HEK293 (cell line): ENCODE measurements around the gene RNASE4.
A peak's percentile ranks its signal among the peaks of the same experiment; 100 is the strongest.

Source experiments
- BCL11B ChIP-seq: fragments of 450-650 bp; formaldehyde crosslinking; IDR thresholded peaks from 2 replicates; pipeline ENCODE4 v1.5.1; 2016; ENCODE audit warnings: low read depth, missing biosample characterization, missing genetic modification characterization
- FEZF1 ChIP-seq: fragments of 450-650 bp; formaldehyde crosslinking; IDR thresholded peaks from 2 replicates; pipeline ENCODE4 v1.5.1; 2016; ENCODE audit warnings: missing biosample characterization, missing genetic modification characterization
- HOXA7 ChIP-seq: sonication (generic); formaldehyde crosslinking; IDR thresholded peaks from 2 replicates; pipeline ENCODE4 v1.8.1; 2022; ENCODE audit warnings: missing genetic modification reagents, borderline replicate concordance
- IKZF3 ChIP-seq: fragments of 450-650 bp; IDR thresholded peaks from 2 replicates; pipeline ENCODE4 v1.5.0; 2018; ENCODE audit warnings: missing biosample characterization, mild to moderate bottlenecking, missing genetic modification characterization, moderate library complexity
- OVOL3 ChIP-seq: fragments of 450-650 bp; formaldehyde crosslinking; IDR thresholded peaks from 2 replicates; pipeline ENCODE4 v1.5.1; 2016; ENCODE audit warnings: missing biosample characterization, missing genetic modification characterization
- SALL2 ChIP-seq: fragments of 450-650 bp; formaldehyde crosslinking; IDR thresholded peaks from 2 replicates; pipeline ENCODE4 v1.5.0; 2017; ENCODE audit warnings: missing biosample characterization, mild to moderate bottlenecking, missing genetic modification characterization, borderline replicate concordance
- WT1 ChIP-seq: fragments of 450-650 bp; formaldehyde crosslinking; IDR thresholded peaks from 2 replicates; pipeline ENCODE4 v1.5.1; 2016; ENCODE audit warnings: missing biosample characterization, missing genetic modification characterization
- ZNF114 ChIP-seq: fragments of 450-650 bp; formaldehyde crosslinking; IDR thresholded peaks from 2 replicates; pipeline ENCODE4 v1.5.0; 2017; ENCODE audit warnings: missing biosample characterization, missing genetic modification characterization
- ZNF133 ChIP-seq: fragments of 450-650 bp; formaldehyde crosslinking; IDR thresholded peaks from 2 replicates; pipeline ENCODE4 v1.5.1; 2016; ENCODE audit warnings: missing biosample characterization, missing genetic modification characterization
- ZNF174 ChIP-seq: fragments of 450-650 bp; formaldehyde crosslinking; IDR thresholded peaks from 2 replicates; pipeline ENCODE4 v1.5.0; 2017; ENCODE audit warnings: missing biosample characterization, mild to moderate bottlenecking, missing genetic modification characterization
- ZNF248 ChIP-seq: fragments of 450-650 bp; formaldehyde crosslinking; IDR thresholded peaks from 2 replicates; pipeline ENCODE4 v1.5.1; 2017; ENCODE audit warnings: missing biosample characterization, missing genetic modification characterization
- ZNF416 ChIP-seq: fragments of 450-650 bp; formaldehyde crosslinking; IDR thresholded peaks from 2 replicates; pipeline ENCODE4 v1.5.1; 2016; ENCODE audit warnings: missing biosample characterization, missing genetic modification characterization
- ZNF585B ChIP-seq: fragments of 450-650 bp; formaldehyde crosslinking; IDR thresholded peaks from 2 replicates; pipeline ENCODE4 v1.5.1; 2016; ENCODE audit warnings: missing biosample characterization, missing genetic modification characterization
- ZNF600 ChIP-seq: fragments of 450-650 bp; formaldehyde crosslinking; IDR thresholded peaks from 2 replicates; pipeline ENCODE4 v1.5.1; 2016; ENCODE audit warnings: missing biosample characterization, missing genetic modification characterization
- ZNF76 ChIP-seq: fragments of 450-650 bp; formaldehyde crosslinking; IDR thresholded peaks from 2 replicates; pipeline ENCODE4; 2016; ENCODE audit warnings: low read depth, missing biosample characterization, missing genetic modification characterization, borderline replicate concordance
- ZNF777 ChIP-seq: fragments of 450-650 bp; formaldehyde crosslinking; IDR thresholded peaks from 2 replicates; pipeline ENCODE4 v1.5.1; 2017; ENCODE audit warnings: missing biosample characterization, missing genetic modification characterization, borderline replicate concordance
- ZSCAN16 ChIP-seq: fragments of 450-650 bp; formaldehyde crosslinking; IDR thresholded peaks from 2 replicates; pipeline ENCODE4 v1.5.1; 2016; ENCODE audit warnings: missing biosample characterization, missing genetic modification characterization
- TF ChIP-seq, protein P1 (sequence below): fragments of 450-650 bp; formaldehyde crosslinking; IDR thresholded peaks from 2 replicates; pipeline ENCODE4; 2016; ENCODE audit warnings: missing biosample characterization, missing genetic modification characterization
- TF ChIP-seq, protein P2 (sequence below): fragments of 450-650 bp; formaldehyde crosslinking; IDR thresholded peaks from 2 replicates; pipeline ENCODE4 v1.5.1; 2016; ENCODE audit warnings: missing biosample characterization, missing genetic modification characterization
- TF ChIP-seq, protein P3 (sequence below): fragments of 450-650 bp; formaldehyde crosslinking; IDR thresholded peaks from 2 replicates; pipeline ENCODE4 v1.5.1; 2016; ENCODE audit warnings: missing biosample characterization, missing genetic modification characterization
- TF ChIP-seq, protein P4 (sequence below): fragments of 450-650 bp; formaldehyde crosslinking; conservative IDR thresholded peaks from 2 replicates; pipeline ENCODE4 v1.5.1; 2016; ENCODE audit warnings: low read depth, missing biosample characterization, missing genetic modification characterization
- TF ChIP-seq, protein P5 (sequence below): fragments of 450-650 bp; formaldehyde crosslinking; IDR thresholded peaks from 2 replicates; pipeline ENCODE4 v1.5.1; 2016; ENCODE audit warnings: missing biosample characterization, missing genetic modification characterization, borderline replicate concordance
- TF ChIP-seq, protein P6 (sequence below): fragments of 450-650 bp; formaldehyde crosslinking; IDR thresholded peaks from 2 replicates; pipeline ENCODE4 v1.5.1; 2016; ENCODE audit warnings: missing biosample characterization, missing genetic modification characterization
- TF ChIP-seq, protein P7 (sequence below): fragments of 450-650 bp; formaldehyde crosslinking; IDR thresholded peaks from 2 replicates; pipeline ENCODE4 v1.5.1; 2016; ENCODE audit warnings: missing biosample characterization, missing genetic modification characterization, low read depth
- TF ChIP-seq, protein P8 (sequence below): fragments of 450-650 bp; formaldehyde crosslinking; IDR thresholded peaks from 2 replicates; pipeline ENCODE4 v1.5.1; 2016; ENCODE audit warnings: missing biosample characterization, missing genetic modification characterization

RNASE4 gene

DNA sequence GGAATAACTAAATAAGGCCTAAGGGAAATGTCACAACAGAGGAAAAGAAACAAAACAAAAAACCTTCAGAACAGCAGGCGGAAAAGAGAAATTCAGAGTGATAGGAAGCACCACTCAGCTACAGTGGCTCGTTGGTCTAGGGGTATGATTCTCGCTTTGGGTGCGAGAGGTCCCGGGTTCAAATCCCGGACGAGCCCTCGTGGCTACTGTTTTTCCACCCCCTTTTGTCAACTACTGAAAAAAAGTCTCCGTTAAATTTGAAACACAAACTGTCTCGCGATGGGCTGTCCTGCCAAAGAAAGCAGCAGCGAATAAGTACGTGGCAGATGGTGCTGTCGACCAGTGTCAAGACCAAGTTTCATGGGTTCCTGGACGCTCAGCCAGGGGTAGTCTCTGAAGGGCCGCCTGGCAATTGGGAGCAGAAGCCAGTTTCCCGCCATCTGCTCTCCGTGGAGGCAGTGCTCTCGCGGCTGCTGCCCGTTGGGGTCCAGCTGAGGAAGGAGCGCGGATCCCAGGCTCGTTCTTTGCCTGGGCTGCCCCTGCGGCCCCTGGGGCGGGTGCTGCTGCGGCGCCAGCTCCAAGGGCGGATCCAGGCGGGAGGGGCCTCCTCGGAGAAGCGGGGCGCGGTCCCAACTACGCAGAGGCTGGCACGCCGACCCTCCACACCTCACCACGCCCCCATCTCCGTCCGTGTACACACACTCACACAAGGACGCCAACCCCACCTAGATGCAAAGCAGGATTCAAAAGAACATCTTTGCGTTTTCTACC is at the start of gene RNASE4 (continued):
- TF ChIP-seq ZNF133 (no peak), ZNF76 (tag by site-specific recombination) (no peak), ZNF777 (tag by site-specific recombination) (no peak), ZNF174 (tag by site-specific recombination) (no peak), ZNF585B (tag by site-specific recombination) (no peak), FEZF1 (tag by site-specific recombination) (0 out of 2 replicates have a peak, but pooled peaks have one; percentile 4), WT1 (tag by site-specific recombination) (peak; percentile 30), SALL2 (peak; percentile 82; the same call in 1 of the 2 replicates), IKZF3 (tag by site-specific recombination) (peak; percentile 82), ZNF248 (tag by site-specific recombination) (no peak), BCL11B (no peak), ZNF416 (no peak), ZSCAN16 (tag by site-specific recombination) (no peak), OVOL3 (0 out of 2 replicates have a peak, but pooled peaks have one; percentile 43), ZNF600 (tag by site-specific recombination) (peak; percentile 92), ZNF114 (no peak), HOXA7 (CRISPR knock-in tag) (no peak)
- TF ChIP-seq, protein P1, sequence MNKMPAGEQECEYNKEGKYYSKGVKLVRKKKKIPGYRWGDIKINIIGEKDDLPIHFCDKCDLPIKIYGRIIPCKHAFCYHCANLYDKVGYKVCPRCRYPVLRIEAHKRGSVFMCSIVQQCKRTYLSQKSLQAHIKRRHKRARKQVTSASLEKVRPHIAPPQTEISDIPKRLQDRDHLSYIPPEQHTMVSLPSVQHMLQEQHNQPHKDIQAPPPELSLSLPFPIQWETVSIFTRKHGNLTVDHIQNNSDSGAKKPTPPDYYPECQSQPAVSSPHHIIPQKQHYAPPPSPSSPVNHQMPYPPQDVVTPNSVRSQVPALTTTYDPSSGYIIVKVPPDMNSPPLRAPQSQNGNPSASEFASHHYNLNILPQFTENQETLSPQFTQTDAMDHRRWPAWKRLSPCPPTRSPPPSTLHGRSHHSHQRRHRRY, result no peak
- TF ChIP-seq, protein P2, sequence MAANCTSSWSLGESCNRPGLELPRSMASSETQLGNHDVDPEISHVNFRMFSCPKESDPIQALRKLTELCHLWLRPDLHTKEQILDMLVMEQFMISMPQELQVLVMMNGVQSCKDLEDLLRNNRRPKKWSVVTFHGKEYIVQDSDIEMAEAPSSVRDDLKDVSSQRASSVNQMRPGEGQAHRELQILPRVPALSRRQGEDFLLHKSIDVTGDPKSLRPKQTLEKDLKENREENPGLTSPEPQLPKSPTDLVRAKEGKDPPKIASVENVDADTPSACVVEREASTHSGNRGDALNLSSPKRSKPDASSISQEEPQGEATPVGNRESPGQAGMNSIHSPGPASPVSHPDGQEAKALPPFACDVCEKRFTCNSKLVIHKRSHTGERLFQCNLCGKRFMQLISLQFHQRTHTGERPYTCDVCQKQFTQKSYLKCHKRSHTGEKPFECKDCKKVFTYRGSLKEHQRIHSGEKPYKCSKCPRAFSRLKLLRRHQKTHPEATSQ (tag by site-specific recombination), result 0 out of 2 replicates have a peak, but pooled peaks have one; percentile 49
- TF ChIP-seq, protein P3, sequence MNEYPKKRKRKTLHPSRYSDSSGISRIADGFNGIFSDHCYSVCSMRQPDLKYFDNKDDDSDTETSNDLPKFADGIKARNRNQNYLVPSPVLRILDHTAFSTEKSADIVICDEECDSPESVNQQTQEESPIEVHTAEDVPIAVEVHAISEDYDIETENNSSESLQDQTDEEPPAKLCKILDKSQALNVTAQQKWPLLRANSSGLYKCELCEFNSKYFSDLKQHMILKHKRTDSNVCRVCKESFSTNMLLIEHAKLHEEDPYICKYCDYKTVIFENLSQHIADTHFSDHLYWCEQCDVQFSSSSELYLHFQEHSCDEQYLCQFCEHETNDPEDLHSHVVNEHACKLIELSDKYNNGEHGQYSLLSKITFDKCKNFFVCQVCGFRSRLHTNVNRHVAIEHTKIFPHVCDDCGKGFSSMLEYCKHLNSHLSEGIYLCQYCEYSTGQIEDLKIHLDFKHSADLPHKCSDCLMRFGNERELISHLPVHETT (tag by site-specific recombination), result peak; percentile 78
- TF ChIP-seq, protein P4, sequence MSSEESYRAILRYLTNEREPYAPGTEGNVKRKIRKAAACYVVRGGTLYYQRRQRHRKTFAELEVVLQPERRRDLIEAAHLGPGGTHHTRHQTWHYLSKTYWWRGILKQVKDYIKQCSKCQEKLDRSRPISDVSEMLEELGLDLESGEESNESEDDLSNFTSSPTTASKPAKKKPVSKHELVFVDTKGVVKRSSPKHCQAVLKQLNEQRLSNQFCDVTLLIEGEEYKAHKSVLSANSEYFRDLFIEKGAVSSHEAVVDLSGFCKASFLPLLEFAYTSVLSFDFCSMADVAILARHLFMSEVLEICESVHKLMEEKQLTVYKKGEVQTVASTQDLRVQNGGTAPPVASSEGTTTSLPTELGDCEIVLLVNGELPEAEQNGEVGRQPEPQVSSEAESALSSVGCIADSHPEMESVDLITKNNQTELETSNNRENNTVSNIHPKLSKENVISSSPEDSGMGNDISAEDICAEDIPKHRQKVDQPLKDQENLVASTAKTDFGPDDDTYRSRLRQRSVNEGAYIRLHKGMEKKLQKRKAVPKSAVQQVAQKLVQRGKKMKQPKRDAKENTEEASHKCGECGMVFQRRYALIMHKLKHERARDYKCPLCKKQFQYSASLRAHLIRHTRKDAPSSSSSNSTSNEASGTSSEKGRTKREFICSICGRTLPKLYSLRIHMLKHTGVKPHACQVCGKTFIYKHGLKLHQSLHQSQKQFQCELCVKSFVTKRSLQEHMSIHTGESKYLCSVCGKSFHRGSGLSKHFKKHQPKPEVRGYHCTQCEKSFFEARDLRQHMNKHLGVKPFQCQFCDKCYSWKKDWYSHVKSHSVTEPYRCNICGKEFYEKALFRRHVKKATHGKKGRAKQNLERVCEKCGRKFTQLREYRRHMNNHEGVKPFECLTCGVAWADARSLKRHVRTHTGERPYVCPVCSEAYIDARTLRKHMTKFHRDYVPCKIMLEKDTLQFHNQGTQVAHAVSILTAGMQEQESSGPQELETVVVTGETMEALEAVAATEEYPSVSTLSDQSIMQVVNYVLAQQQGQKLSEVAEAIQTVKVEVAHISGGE (tag by site-specific recombination), result 0 out of 2 replicates have a peak, but pooled peaks have one; percentile 8
- TF ChIP-seq, protein P5, sequence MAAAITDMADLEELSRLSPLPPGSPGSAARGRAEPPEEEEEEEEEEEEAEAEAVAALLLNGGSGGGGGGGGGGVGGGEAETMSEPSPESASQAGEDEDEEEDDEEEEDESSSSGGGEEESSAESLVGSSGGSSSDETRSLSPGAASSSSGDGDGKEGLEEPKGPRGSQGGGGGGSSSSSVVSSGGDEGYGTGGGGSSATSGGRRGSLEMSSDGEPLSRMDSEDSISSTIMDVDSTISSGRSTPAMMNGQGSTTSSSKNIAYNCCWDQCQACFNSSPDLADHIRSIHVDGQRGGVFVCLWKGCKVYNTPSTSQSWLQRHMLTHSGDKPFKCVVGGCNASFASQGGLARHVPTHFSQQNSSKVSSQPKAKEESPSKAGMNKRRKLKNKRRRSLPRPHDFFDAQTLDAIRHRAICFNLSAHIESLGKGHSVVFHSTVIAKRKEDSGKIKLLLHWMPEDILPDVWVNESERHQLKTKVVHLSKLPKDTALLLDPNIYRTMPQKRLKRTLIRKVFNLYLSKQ (tag by site-specific recombination), result no peak
- TF ChIP-seq, protein P6, sequence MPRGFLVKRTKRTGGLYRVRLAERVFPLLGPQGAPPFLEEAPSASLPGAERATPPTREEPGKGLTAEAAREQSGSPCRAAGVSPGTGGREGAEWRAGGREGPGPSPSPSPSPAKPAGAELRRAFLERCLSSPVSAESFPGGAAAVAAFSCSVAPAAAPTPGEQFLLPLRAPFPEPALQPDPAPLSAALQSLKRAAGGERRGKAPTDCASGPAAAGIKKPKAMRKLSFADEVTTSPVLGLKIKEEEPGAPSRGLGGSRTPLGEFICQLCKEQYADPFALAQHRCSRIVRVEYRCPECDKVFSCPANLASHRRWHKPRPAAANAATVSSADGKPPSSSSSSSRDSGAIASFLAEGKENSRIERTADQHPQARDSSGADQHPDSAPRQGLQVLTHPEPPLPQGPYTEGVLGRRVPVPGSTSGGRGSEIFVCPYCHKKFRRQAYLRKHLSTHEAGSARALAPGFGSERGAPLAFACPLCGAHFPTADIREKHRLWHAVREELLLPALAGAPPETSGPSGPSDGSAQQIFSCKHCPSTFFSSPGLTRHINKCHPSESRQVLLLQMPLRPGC, result peak; percentile 59; the same call in 1 of the 2 replicates
- TF ChIP-seq, protein P7, sequence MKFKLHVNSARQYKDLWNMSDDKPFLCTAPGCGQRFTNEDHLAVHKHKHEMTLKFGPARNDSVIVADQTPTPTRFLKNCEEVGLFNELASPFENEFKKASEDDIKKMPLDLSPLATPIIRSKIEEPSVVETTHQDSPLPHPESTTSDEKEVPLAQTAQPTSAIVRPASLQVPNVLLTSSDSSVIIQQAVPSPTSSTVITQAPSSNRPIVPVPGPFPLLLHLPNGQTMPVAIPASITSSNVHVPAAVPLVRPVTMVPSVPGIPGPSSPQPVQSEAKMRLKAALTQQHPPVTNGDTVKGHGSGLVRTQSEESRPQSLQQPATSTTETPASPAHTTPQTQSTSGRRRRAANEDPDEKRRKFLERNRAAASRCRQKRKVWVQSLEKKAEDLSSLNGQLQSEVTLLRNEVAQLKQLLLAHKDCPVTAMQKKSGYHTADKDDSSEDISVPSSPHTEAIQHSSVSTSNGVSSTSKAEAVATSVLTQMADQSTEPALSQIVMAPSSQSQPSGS (tag by site-specific recombination), result no peak
- TF ChIP-seq, protein P8, sequence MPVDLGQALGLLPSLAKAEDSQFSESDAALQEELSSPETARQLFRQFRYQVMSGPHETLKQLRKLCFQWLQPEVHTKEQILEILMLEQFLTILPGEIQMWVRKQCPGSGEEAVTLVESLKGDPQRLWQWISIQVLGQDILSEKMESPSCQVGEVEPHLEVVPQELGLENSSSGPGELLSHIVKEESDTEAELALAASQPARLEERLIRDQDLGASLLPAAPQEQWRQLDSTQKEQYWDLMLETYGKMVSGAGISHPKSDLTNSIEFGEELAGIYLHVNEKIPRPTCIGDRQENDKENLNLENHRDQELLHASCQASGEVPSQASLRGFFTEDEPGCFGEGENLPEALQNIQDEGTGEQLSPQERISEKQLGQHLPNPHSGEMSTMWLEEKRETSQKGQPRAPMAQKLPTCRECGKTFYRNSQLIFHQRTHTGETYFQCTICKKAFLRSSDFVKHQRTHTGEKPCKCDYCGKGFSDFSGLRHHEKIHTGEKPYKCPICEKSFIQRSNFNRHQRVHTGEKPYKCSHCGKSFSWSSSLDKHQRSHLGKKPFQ (tag by site-specific recombination), result 0 out of 2 replicates have a peak, but pooled peaks have one; percentile 98
